Stimulated activated memory B cell treated with anti-CD40 and anti-IgM and Interleukin-4, amounts not matched to agents 10 μg/mL and 1 μg/mL and 100 μg/mL, for 72 hours (primary cell): Measurements from ENCODE around the gene UBTD2.
"Not testable (repeated sequence)": the region's sequence is repeated elsewhere in the genome, so short reads cannot be mapped to it uniquely, and the experiment has no call there.

ENCODE experiments used
- ATAC-seq: fragments of 150-1000 bp; cut with Tn5 transposase; 2 replicates; pipeline ENCODE4 v1.10.0; 2021
- H3K27ac Mint-ChIP-seq: one replicate; pipeline ENCODE4 v1.8.0; 2022; ENCODE audit warnings: mild to moderate bottlenecking, mixed read lengths
- H3K27me3 Mint-ChIP-seq: one replicate; pipeline ENCODE4 v1.8.0; 2022; ENCODE audit warnings: mixed read lengths
- H3K36me3 Mint-ChIP-seq: one replicate; pipeline ENCODE4 v1.8.0; 2022; ENCODE audit warnings: mixed read lengths
- H3K4me1 Mint-ChIP-seq: one replicate; pipeline ENCODE4 v1.8.0; 2022; ENCODE audit warnings: mixed read lengths
- H3K4me3 Mint-ChIP-seq: one replicate; pipeline ENCODE4 v1.8.0; 2022; ENCODE audit warnings: mild to moderate bottlenecking, moderate library complexity, mixed read lengths
- H3K9me3 Mint-ChIP-seq: one replicate; pipeline ENCODE4 v1.8.0; 2022; ENCODE audit warnings: mixed read lengths

Gene UBTD2

DNA sequence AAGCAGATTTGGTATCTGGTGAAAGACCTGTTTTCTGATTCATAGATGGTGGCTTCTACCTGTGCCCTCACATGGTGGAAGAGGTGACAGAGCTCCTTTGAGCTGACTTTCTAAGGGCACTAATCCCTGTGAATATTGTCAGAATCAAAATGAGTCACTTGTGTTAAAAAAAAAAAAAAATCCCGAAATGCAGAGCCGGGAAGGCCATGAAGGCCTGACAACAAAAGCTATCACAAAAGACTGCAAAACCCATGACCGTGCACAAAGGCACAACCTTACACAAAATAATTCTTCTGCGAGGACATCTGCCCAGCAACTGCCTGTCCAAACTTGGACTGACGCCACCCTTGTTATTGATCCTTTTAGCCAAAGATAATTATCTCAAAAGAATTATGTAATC lies 19.6 kb upstream of the UBTD2 start:
- Mint-ChIP-seq H3K4me3 (no peak overlapping the region), H3K36me3 (no peaks in the 10 kb centered on the region), H3K4me1 (no peaks in the 10 kb centered on the region), H3K27me3 (peaks cover 30% of the 10 kb centered on the region), H3K27ac (no peak overlapping the region), H3K9me3 (no peaks in the 10 kb centered on the region)
- ATAC-seq = no peak

DNA sequence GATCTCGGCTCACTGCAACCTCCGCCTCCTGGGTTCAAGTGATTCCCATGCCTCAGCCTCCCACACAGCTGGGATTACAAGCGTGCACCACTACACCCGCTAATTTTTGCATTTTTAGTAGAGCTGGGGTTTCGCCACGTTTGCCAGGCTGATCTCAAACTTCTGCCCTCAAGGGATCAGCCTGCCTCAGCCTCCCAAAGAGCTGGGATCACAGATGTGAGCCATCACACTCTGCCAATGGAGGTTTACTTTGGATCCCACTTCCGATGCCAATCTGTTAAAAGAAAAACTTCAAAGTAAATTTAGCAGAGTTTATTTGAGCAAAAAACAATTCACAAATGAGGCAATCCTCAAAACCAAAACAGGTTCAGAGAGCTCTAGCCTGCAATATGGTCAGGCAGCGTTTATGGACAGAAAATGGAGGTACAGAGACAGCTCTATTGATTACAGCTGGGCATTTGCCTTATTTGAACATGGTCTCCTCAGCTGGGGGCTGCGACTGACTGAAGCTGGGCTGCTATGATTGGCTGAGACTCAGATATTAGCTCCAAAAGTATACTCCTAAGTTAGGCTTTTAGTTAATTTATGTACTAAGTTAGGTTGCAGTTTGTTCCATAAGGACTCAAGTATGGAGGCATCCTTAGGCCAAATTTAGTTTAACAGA lies 18.6 kb upstream of the UBTD2 start:
- Mint-ChIP-seq H3K36me3 (no peaks in the 10 kb centered on the region), H3K27ac (no peak overlapping the region), H3K4me1 (no peaks in the 10 kb centered on the region), H3K27me3 (peaks cover 23% of the 10 kb centered on the region), H3K9me3 (no peaks in the 10 kb centered on the region), H3K4me3 (no peak overlapping the region)
- no peak for ATAC-seq

DNA sequence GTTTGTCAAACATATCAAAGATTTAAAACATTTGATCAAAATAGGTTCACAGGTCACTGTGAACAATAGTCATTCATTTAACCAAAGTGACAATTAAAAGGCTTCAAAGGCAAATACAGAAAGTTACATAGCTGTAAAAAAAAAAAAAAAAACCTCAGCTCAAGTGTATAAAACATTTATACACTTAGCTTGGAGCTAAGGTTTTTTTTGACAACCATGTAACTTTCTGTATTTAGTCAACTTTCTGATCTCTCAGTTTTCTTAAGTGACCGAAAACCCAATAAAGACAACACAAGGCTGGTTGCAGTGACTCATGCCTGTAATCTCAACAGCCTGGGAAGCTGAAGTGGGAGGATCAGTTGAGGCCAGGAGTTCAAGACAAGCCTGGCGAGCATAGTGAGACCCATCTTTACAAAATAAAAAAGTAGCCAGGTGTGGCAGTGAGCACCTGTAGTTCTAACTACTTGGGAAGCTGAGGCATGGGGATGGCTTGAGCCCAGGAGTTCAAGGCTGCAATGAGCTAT lies 16.4 kb upstream of the UBTD2 start:
- H3K4me3 Mint-ChIP-seq = no peak overlapping the region
- H3K27ac Mint-ChIP-seq = no peak overlapping the region
- H3K4me1 Mint-ChIP-seq = no peaks in the 10 kb centered on the region
- no peaks in the 10 kb centered on the region for H3K9me3 Mint-ChIP-seq
- H3K36me3 Mint-ChIP-seq = no peaks in the 10 kb centered on the region
- peaks cover 21% of the 10 kb centered on the region for H3K27me3 Mint-ChIP-seq
- no peak for ATAC-seq

DNA sequence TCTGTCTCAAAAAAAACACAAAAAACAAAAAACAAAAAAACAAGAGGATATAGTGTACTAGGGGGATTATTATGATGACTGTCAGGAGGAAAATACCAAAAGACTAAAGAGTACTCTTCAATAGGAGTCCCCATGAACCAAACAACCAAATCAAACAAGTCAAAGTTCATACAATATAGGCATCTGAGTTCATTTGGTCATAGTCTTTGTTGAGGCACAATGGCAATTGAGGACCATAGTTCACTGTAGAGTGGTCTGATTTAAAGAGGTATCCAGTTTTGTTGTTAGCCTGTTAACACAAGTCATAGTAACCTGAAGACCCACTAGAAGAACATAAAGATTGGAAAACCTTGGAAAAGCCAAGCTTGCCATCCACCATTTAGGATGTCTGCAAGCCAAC lies 11.3 kb upstream of the UBTD2 start:
- ATAC-seq = no peak

GRCh38 chr5:172293745-172294342 lies 10.3 kb upstream of the UBTD2 start:
- no peaks in the 10 kb centered on the region for H3K36me3 Mint-ChIP-seq
- H3K27ac Mint-ChIP-seq = no peak overlapping the region
- H3K4me3 Mint-ChIP-seq = no peak overlapping the region

More for the DNA sequence above, 11.3 kb upstream of the UBTD2 start:
- Mint-ChIP-seq H3K9me3 (no peaks in the 10 kb centered on the region), H3K4me3 (no peak overlapping the region), H3K36me3 (no peaks in the 10 kb centered on the region), H3K4me1 (peaks cover 6% of the 10 kb centered on the region), H3K27me3 (no peaks in the 10 kb centered on the region), H3K27ac (no peak overlapping the region)

DNA sequence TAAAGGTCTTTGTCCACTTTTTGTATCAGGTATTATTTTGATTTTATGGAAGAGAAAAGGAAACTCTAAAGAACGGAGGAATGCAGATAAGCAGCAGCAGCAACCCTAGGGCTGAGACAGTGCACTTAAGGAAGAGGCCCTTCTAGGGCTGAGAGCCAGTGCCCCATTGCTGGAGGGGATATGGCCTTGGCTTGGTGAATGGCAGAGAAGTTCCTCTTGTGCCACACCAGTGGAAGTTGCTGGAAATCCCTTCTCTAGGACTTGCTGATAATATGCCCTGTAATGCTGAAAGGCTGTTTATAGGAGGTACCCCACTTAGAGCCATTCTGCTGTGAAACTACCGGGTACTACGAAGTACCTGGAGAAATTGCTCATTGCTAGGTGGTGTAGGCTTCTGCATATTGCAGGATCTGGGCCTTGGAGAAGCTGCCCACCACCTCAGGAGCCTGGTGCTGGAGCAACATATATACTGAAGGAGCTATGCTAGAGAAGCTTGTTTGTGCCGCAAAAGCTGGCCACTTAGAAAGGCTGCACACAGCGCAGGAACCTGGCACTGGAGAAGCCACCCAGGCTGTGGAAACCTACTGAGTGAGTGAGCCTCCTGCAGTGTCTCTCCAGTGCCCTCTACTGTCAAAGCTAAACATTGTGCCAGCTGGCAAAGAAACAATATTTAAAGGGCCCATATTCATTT lies 9.6 kb upstream of the UBTD2 start:
- Mint-ChIP-seq H3K27ac (no peak overlapping the region), H3K4me1 (peaks cover 6% of the 10 kb centered on the region), H3K4me3 (no peak overlapping the region), H3K9me3 (no peaks in the 10 kb centered on the region), H3K36me3 (no peaks in the 10 kb centered on the region), H3K27me3 (no peaks in the 10 kb centered on the region)
- ATAC-seq = peak; percentile 93

More at GRCh38 chr5:172293745-172294342, 10.3 kb upstream of the UBTD2 start:
- Mint-ChIP-seq H3K4me1 (peaks cover 6% of the 10 kb centered on the region), H3K27me3 (no peaks in the 10 kb centered on the region), H3K9me3 (no peaks in the 10 kb centered on the region)
- no peak for ATAC-seq

DNA sequence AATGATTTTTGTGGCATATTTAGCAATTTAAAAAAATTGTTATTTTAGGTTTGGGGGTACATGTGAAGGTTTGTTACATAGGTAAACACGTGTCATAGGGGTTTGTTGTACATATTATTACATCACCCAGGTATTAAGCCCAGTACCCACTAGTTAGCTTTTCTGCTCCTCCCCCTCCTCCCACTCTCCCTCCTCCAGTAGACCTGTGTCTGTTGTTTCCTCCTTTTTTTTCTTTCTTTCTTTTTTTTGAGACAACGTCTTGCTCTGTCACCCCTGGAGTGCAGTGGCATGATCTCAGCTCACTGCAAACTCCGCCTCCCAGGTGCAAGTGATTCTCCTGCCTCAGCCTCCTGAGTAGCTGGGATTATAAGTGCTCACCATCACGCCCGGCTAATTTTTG lies 8.3 kb upstream of the UBTD2 start:
- H3K27ac Mint-ChIP-seq, ATAC-seq: not testable (repeated sequence)

DNA sequence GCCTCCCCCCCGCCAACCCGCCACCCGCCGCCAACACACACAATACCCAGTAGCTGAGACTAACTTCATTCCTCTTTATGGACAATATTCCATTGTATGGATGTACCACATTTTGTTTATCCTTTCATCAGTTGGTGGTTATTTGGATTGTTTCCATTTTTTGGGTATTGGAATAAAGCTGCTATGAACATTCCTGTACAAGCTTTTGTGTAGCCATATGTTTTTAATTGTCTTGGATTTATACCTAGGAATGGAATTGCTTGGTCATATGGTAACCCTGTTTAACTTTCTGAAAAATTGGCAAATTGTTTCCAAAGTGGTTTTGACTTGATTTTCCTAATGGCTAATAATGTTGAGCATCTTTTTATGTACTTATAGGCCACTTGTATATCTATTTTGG lies 4.9 kb upstream of the UBTD2 start:
- no peak overlapping the region for H3K4me3 Mint-ChIP-seq
- H3K27ac Mint-ChIP-seq = no peak overlapping the region
- ATAC-seq = no peak
- H3K27me3 Mint-ChIP-seq = no peaks in the 10 kb centered on the region
- H3K36me3 Mint-ChIP-seq = no peaks in the 10 kb centered on the region
- peaks cover 4% of the 10 kb centered on the region for H3K4me1 Mint-ChIP-seq
- H3K9me3 Mint-ChIP-seq = no peaks in the 10 kb centered on the region

More for the DNA sequence above, 8.3 kb upstream of the UBTD2 start:
- H3K4me3 Mint-ChIP-seq, H3K36me3 Mint-ChIP-seq, H3K4me1 Mint-ChIP-seq, H3K27me3 Mint-ChIP-seq, H3K9me3 Mint-ChIP-seq: not testable (repeated sequence)

GRCh38 chr5:172287140-172287539 lies 3.6 kb upstream of the UBTD2 start:
- not testable (repeated sequence) for ATAC-seq, H3K27me3 Mint-ChIP-seq, H3K4me3 Mint-ChIP-seq, H3K36me3 Mint-ChIP-seq, H3K9me3 Mint-ChIP-seq, H3K27ac Mint-ChIP-seq
- peaks cover 10% of the 10 kb centered on the region for H3K4me1 Mint-ChIP-seq

GRCh38 chr5:172285226-172286143 lies 1.9 kb upstream of the UBTD2 start:
- Mint-ChIP-seq H3K4me3 (peak overlapping the region; percentile 90), H3K4me1 (peaks cover 19% of the 10 kb centered on the region), H3K9me3 (no peaks in the 10 kb centered on the region), H3K27me3 (no peaks in the 10 kb centered on the region), H3K36me3 (no peaks in the 10 kb centered on the region), H3K27ac (no peak overlapping the region)
- no peak for ATAC-seq

DNA sequence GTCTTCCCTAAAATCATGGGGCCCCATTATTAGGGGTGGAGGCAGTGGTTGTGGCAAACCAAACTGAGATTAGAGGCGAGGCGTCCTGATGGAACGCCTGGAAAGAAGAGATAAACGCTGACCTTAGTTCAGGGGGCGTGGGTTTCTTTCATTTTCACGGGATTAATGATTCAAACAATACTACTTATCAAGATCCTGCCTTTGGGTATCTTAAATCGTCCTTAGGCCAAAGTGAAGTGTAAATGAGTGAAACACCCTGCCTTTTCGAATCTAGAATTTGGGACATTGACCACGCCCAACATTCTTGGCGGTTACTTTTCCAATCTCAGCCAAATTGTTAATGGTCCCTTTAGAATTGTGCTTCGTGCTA lies 1.0 kb upstream of the UBTD2 start:
- H3K27me3 Mint-ChIP-seq = no peaks in the 10 kb centered on the region
- ATAC-seq = no peak
- no peaks in the 10 kb centered on the region for H3K9me3 Mint-ChIP-seq
- peak overlapping the region; percentile 82 for H3K27ac Mint-ChIP-seq
- H3K4me1 Mint-ChIP-seq = peaks cover 19% of the 10 kb centered on the region
- H3K36me3 Mint-ChIP-seq = no peaks in the 10 kb centered on the region
- H3K4me3 Mint-ChIP-seq = peak overlapping the region; percentile 90

GRCh38 chr5:172283862-172284610 lies 472 bp upstream of the UBTD2 start:
- no peaks in the 10 kb centered on the region for H3K9me3 Mint-ChIP-seq
- H3K4me3 Mint-ChIP-seq = peak overlapping the region; percentile 90
- peaks cover 19% of the 10 kb centered on the region for H3K4me1 Mint-ChIP-seq
- H3K27ac Mint-ChIP-seq = peak overlapping the region; percentile 82
- H3K36me3 Mint-ChIP-seq = no peaks in the 10 kb centered on the region
- peak; percentile 95 for ATAC-seq
- no peaks in the 10 kb centered on the region for H3K27me3 Mint-ChIP-seq

DNA sequence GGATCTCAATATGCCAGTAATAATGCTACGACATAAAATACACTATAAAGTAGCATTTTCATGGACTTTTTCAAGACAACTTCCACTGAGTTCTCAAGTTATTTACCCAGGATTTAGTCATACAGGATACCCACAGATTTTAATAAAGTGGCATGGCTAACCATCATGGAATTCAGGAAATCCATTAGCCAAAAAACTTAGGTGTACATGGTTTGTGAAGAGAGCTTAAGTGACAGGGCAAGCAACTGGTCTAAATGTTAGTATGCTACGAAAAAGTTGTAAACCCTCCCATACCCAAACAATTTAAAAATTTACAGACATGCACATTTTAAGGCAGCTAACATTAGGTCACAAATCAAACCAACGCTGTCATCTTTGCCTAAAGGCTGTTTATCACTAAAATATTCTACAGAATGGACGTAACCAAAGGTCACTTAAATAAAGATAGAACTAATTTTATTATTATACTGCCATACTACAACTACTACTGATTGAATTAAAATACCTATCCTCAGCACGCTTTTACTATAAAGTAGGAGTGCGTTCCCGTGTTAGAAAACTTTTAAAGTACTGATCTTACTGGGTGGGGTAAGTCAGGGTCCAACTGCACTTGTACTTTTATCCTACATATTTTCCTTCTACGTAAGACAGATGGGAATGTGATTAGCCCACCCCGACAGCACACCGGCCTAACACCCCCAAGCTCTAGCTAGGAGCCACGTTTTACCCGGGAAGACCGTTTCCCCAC lies 1.1 kb downstream of the UBTD2 start:
- no peak for ATAC-seq
- no peaks in the 10 kb centered on the region for H3K27me3 Mint-ChIP-seq
- H3K27ac Mint-ChIP-seq = peak overlapping the region; percentile 82
- H3K9me3 Mint-ChIP-seq = peaks cover 2% of the 10 kb centered on the region
- H3K4me3 Mint-ChIP-seq = peak overlapping the region; percentile 90
- H3K36me3 Mint-ChIP-seq = peaks cover 12% of the 10 kb centered on the region
- H3K4me1 Mint-ChIP-seq = peaks cover 19% of the 10 kb centered on the region

- no peak overlapping the region for H3K27ac Mint-ChIP-seq
- no peak for ATAC-seq
- H3K9me3 Mint-ChIP-seq = peaks cover 2% of the 10 kb centered on the region
- H3K4me1 Mint-ChIP-seq = peaks cover 21% of the 10 kb centered on the region
- H3K27me3 Mint-ChIP-seq = no peaks in the 10 kb centered on the region
- peaks cover 15% of the 10 kb centered on the region for H3K36me3 Mint-ChIP-seq
- H3K4me3 Mint-ChIP-seq = peak overlapping the region; percentile 38
Measured at GRCh38 chr5:172281346-172281745, 2.2 kb downstream of the UBTD2 start.
